ENCODE data around the gene P2RY6. TPM values are rescaled to one million over a fixed set of nuclear protein-coding genes. Genes with fewer than 3 reads are reported as not detected.
A peak's percentile ranks its signal among the peaks of the same experiment; 100 is the strongest.

Gene P2RY6
- total and polyA plus RNA-seq, 2 of the 8 experiments (the other 6 are each of a cell fraction or from before 2014, with no cell fraction given) = 0.15 TPM; not detected in 1

DNA sequence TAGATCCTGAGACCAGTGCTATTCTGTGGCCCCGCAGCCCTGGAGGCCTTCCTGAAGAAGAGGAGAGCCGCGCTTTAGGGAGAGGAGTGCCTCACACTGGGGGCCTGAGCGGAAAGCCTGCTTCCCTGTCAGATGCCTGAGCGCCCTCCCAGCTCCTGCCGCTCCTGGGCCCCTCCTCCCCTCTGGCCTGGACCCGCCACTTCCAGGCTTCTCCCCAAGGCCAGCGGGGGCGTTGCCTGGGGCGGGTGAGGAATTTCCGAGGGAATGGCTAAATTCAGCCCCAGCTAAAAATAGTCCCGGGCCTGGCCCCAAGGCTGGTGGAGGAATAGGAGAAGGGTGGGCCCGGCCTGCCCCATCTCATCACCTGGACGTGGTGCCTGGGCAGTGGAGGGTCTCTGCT is 51.3 kb downstream of the P2RY6 start:
- Histone ChIP-seq H3K18ac (ENCODE audit: extremely low read depth, low read length) (no peak overlapping the region; the same call in 1 of the 2 replicates), H4K5ac (ENCODE audit: insufficient read length, low read depth, low read length) (no peak overlapping the region), H3K4me3 (ENCODE audit: extremely low read depth in 1 of 4, insufficient read depth in 2 of 4, low read depth in 3 of 4, low read length in 4 of 4) (peak overlapping the region in 1 of 4 experiments; percentile 3; a peak in 3 of 8 replicates), H2BK5ac (ENCODE audit: low read depth, low read length) (peak overlapping the region; percentile 7; the same call in 1 of the 2 replicates), H3K14ac (ENCODE audit: insufficient read length) (no peak overlapping the region), H3K9me3 (ENCODE audit: insufficient read depth in 2 of 2, low read depth in 1 of 2, low read length in 1 of 2) (no peaks in the 10 kb centered on the region), H2BK15ac (ENCODE audit: low read length) (no peak overlapping the region), H2BK20ac (ENCODE audit: low read length) (0 out of 2 replicates have a peak overlapping the region, but pooled peaks have one; percentile 48), H2AFZ (ENCODE audit: low read length) (no peak overlapping the region), H2BK12ac (ENCODE audit: low read depth, low read length) (peak overlapping the region; percentile 77), H3K27ac (ENCODE audit: low read depth, low read length) (no peak overlapping the region; the same call in 1 of the 2 replicates), H3K23me2 (ENCODE audit: low read depth, low read length) (no peaks in the 10 kb centered on the region), H3K27me3 (replicated peaks in 1 of 4; ENCODE audit: control insufficient read depth in 3 of 4, extremely low read depth in 1 of 4, insufficient read depth in 3 of 4, low read length in 3 of 4) (peaks cover 0 to 12% (median 4%) of the 10 kb centered on the region in 4 experiments; a peak in 3 of 7 replicates), H4K20me1 (replicated peaks in 1 of 2; ENCODE audit: control insufficient read depth in 1 of 2, insufficient read depth in 2 of 2, low read length in 2 of 2) (peaks cover 7 to 10% of the 10 kb centered on the region in 2 experiments), H3K4ac (replicated peaks; ENCODE audit: insufficient read length, low read depth, low read length) (no peak overlapping the region), H4K91ac (replicated peaks; ENCODE audit: insufficient read length, low read length) (peak overlapping the region; percentile 61), H3K36me3 (ENCODE audit: control insufficient read depth in 2 of 4, insufficient read depth in 4 of 4, low read length in 3 of 4) (no peaks in the 10 kb centered on the region), H2BK120ac (replicated peaks; ENCODE audit: low read depth, low read length) (no peak overlapping the region), H3K4me1 (replicated peaks in 1 of 4; ENCODE audit: control insufficient read depth in 3 of 4, insufficient read depth in 4 of 4, low read length in 3 of 4) (peaks cover 15 to 28% (median 20%) of the 10 kb centered on the region in 4 experiments), H3K79me2 (ENCODE audit: control insufficient read depth in 1 of 2, insufficient read depth in 2 of 2, low read length in 2 of 2) (no peaks in the 10 kb centered on the region), H3K56ac (replicated peaks; ENCODE audit: insufficient read length, low read depth, low read length) (no peak overlapping the region), H4K8ac (ENCODE audit: extremely low read depth, insufficient read depth, low read length) (peak overlapping the region; percentile 40; the same call in 1 of the 2 replicates), H3K79me1 (ENCODE audit: low read depth, low read length) (0 out of 2 replicates have a peak, but pooled peaks cover 3% of the 10 kb centered on the region), H3K4me2 (ENCODE audit: insufficient read depth in 1 of 2, low read depth in 2 of 2, low read length in 2 of 2) (peak overlapping the region; percentile 12 to 47; a peak in 1 of 4 replicates), H2AK5ac (ENCODE audit: low read depth, low read length) (no peak overlapping the region), H3K9ac (replicated peaks in 1 of 4; ENCODE audit: extremely low read depth in 1 of 4, low read depth in 3 of 4, low read length in 3 of 4) (peak overlapping the region in 1 of 4 experiments; percentile 13; a peak in 1 of 7 replicates), H3K23ac (ENCODE audit: insufficient read length) (no peak overlapping the region)
- POLR2A ChIA-PET (ENCODE audit: partially characterized antibody) = interaction anchor here (1.0 to 10.7 kb wide), 4 partner anchors 8 to 73 kb away, joined by 3 to 91 read pairs (median 4); partner anchors contain the start of gene ARHGEF17
- CTCF ChIA-PET (ENCODE audit: partially characterized antibody) = interaction anchor here (0.6 to 25.1 kb wide), 12 partner anchors 12 to 76 kb away, joined by 3 to 383 read pairs (median 4); partner anchors contain the start of gene ARHGEF17
- FAIRE-seq (no peak), DNase-seq (ENCODE audit: low read depth in 1 of 2, low spot score in 2 of 2) (peak in 1 of 2 experiments; percentile 80)
- WGBS, 2 experiments (ENCODE audit: extremely low coverage in 1 of 2, insufficient coverage in 1 of 2, insufficient read length in 1 of 2, insufficient replicate concordance in 2 of 2, low coverage in 1 of 2, low lambda C conversion rate in 2 of 2, missing lambda C conversion rate in 1 of 2) = 38% methylated on average over 10 of the region's 14 CpGs; no CpG with 5 or more reads in 1 of the 2 experiments
- TF ChIP-seq RAD21 (IDR thresholded peaks at IDR 0.05 in 1 of 2, conservative IDR thresholded peaks at IDR 0.05 in 1 of 2; ENCODE audit: low read depth in 2 of 2, low read length in 2 of 2) (0 out of 4 replicates have a peak, but pooled peaks of 1 of the 2 experiments have one; percentile 9), EGR1 (IDR thresholded peaks at IDR 0.05; ENCODE audit: borderline replicate concordance, low read depth, low read length) (peak; percentile 89), KDM1A (IDR thresholded peaks at IDR 0.05; ENCODE audit: borderline replicate concordance, low read length) (no peak), HDAC2 (IDR thresholded peaks at IDR 0.05; ENCODE audit: borderline replicate concordance in 1 of 2, low read depth in 2 of 2, low read length in 2 of 2) (0 out of 4 replicates have a peak, but pooled peaks have one; percentile 32), TAF1 (IDR thresholded peaks at IDR 0.05; ENCODE audit: low read depth, low read length) (no peak), PHF8 (conservative IDR thresholded peaks at IDR 0.05; ENCODE audit: low read depth, low read length) (no peak), TEAD4 (IDR thresholded peaks at IDR 0.05; ENCODE audit: low read depth, low read length) (0 out of 2 replicates have a peak, but pooled peaks have one; percentile 44), CTBP2 (IDR thresholded peaks at IDR 0.05; ENCODE audit: borderline replicate concordance, insufficient read depth, insufficient read length, low read length) (no peak), TBP (IDR thresholded peaks at IDR 0.05; ENCODE audit: low read depth, low read length) (0 out of 2 replicates have a peak, but pooled peaks have one; percentile 22), RBBP5 (IDR thresholded peaks at IDR 0.05; ENCODE audit: borderline replicate concordance, low read depth, low read length) (0 out of 2 replicates have a peak, but pooled peaks have one; percentile 46), GABPA (IDR thresholded peaks at IDR 0.05; ENCODE audit: borderline replicate concordance, insufficient read depth, low read length) (0 out of 2 replicates have a peak, but pooled peaks have one; percentile 16)

Data from H1 (cell line).